ENCODE results near the gene ANKRD27.

DNA sequence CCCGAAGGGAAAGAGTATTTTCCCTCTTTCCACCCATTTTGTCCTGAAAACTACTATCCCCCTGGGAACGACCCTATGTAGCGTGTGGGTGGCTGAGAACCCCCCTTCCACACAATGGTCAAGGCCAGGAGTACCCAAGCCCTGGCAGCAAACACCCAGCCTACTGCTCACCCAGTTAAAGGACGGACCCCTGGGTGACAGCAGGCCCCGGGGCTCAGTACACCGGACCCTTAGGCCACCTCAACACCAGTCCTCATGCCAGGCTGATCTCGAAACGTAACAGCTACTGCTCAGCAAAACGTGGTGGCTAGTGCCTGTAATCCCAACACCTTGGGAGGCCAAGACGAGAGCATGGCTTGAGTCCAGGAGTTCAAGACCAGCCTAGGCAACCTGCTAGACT, 1.4 kb downstream of the ANKRD27 start:
- no peak for TF ChIP-seq CTCF (IDR thresholded peaks at IDR 0.05)
- no peak for TF ChIP-seq POLR2A (IDR thresholded peaks at IDR 0.05)
